HuH-7.5 (cell line): ENCODE measurements around the gene FBXW9.
"Not testable (repeated sequence)": the region's sequence is repeated elsewhere in the genome, so short reads cannot be mapped to it uniquely, and the experiment has no call there.

Experiments
- DNase-seq: peaks from one replicate; pipeline ENCODE4 v3.0.0; 2011; ENCODE audit warnings: low spot score

Gene FBXW9

DNA sequence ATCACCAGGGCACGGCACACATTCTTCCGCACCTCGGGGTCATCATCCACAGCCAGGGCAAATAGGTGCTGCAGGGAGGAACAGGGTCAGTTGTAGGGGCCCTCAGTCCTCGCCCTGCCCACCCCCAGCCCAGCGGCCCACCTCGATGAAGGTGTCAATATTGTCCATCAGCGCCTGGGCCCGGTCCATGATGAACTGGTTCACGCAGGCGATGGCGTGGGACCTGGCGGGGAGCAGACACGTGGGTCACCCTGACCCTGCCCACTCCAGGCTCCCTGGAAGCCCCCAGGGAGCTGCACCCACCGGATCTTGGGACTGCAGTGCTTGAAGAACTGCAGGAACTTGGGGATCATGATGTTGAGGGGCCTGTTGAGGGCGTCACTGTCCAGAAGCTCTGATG, 18.7 kb upstream of the FBXW9 start:
- no peak for DNase-seq

DNA sequence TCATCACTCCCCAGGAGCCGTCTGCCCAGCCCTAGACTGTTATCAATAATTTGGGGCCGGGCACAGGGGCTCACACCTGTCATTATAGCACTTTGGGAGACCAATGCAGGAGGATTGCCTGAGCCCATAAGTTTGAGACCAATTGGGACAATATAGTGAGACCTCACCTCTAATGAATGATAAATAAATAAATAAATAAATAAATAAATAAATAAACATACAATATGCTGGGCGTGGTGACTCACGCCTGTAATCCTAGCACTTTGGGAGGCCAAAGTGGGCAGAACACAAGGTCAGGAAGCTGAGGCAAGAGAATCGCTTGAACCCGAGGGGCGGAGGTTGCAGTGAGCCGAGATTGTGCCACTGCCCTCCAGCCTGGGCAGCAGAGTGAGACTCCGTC, 16.9 kb upstream of the FBXW9 start:
- not testable (repeated sequence) for DNase-seq

DNA sequence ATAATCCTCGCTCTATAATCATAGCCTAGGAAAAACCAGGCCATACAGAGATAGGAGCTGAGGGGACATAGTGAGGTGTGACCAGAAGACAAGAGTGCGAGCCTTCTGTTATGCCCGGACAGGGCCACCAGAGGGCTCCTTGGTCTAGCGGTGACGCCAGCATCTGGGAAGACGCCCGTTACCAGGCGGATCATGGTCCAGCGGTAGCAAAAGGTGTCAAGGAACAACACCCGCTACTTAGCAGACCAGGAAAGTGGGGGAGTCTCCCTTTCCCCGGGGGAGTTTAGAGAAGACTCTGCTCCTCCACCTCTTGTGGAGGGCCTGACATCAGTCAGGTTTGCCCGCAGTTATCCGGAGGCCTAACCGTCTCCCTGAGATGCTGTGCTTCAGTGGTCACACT, 15.6 kb upstream of the FBXW9 start:
- not testable (repeated sequence) for DNase-seq

DNA sequence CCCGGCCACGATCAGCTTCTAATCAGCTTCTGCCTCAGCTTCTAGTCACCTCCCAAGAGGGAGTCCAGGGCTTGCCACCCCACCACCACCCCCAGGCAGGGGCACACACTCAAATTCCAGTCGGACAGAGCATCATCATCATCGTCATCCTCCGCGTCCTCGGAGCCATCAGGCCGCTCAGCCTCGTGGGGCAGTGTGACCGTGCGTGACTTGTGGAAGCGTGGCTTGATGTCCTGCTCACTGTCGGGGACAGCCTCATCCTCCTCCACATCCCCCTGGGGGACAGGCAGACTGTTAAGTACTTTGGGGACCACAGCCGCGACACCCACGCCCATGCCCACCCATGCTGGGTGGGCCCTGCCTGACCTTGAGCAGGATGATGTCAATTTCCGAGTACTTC, 14.8 kb upstream of the FBXW9 start:
- DNase-seq: no peak

DNA sequence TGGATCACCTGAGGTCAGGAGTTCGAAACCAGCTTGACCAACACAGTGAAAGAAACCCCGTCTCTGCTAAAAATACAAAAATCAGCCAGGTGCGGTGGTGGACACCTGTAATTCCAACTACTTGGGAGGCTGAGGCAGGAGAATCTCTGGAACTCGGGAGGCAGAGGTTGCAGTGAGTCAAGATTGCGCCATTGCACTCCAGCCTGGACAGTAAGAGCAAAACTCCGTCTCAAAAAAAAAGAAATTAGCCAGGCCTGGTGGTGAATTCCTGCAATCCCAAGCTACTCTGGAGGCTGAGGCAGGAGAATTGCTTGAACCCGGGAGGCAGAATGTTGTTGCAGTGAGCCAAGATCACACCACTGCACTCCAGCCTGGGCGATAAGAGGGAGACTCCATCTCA, 12.2 kb upstream of the FBXW9 start:
- DNase-seq: no peak

DNA sequence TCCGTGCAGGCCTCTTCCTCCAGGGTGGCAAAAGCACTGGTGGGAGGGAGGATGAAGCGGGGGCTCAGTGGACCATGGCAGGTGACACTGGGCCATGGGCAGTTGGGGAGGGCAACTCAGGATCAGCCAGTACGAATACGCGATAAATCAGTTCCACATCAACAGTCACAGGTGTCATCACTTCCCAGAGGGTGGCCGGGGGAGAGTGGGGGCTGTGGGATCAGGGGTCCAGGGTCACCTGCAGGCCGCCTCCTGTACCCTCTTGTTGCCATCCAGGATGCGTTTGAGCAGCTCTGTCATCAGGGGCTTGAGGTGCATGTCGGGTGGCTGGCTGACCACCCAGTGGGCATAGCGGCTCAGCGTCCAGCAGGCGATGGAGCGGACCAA, 9.9 kb upstream of the FBXW9 start:
- no peak for DNase-seq

DNA sequence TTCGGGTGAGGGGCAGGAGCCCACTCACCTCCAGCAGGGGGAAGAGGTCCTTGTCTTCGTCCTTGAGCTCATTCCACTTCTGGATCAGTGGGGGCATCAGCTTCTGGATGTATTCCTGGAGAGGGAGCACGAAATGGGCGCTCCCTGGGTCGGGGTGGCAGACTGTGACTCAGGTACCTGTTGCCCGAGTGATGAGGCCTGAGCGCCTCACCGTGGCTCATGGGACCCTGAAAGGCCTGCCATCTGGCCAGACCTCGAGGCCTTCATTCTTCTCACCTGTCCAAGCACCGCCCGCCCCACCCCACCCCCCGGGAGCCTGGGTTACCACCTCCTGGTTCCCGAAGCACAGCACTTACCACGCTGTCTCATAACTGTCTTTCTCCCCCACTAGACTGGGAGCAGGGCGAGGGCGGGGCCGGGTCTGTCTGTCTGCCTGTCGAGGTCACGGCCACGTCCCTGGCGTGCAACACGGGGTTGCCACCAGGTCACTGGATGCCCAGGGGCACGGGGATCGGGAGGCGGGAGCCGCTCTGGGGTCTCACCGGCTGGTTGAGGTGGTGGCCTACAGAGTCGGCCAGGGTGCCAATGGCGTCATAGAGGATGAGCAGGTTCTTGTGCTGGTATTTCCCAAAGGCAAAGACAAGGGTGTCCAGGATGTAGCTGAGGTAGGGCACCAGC, 9.4 kb upstream of the FBXW9 start:
- DNase-seq: no peak

DNA sequence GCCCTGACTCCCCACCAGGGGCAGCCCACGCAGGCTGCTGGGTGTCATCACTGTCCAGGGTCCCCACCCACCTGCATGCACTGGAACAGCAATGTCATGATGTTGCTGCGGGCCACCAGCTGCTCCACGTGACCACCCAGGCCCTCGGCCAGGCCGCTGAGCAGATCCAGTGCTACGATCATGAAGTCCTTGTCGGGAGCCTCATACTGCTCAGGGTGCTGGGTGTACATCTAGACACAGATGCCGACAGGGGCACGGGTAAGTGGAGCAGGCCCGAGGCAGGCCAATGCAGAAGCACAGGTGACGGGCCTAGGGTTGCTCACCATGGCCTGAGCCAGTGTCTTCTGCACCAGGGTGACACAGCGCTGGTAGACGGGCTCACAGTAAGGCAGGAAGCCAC, 8.7 kb upstream of the FBXW9 start:
- no peak for DNase-seq

DNA sequence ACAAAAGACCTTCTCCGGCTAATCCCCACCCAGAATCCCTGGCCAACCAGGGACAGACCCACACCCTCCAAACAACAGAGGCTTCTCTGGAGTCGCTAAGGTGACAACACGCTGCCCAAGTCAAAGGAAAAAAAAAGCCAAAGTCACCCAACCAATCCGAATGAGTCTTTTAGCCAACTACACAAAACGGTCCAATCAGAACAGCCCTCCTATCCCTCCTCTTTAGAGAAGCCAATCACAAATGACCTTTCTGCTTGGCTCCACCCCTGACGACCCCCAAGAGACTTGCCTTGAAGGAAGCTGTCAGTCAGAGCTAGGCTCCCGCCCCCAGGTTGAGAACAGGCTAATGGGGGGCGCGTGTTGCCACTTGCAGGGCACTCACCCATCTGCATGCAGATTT, 6.6 kb upstream of the FBXW9 start:
- DNase-seq: peak; percentile 47

DNA sequence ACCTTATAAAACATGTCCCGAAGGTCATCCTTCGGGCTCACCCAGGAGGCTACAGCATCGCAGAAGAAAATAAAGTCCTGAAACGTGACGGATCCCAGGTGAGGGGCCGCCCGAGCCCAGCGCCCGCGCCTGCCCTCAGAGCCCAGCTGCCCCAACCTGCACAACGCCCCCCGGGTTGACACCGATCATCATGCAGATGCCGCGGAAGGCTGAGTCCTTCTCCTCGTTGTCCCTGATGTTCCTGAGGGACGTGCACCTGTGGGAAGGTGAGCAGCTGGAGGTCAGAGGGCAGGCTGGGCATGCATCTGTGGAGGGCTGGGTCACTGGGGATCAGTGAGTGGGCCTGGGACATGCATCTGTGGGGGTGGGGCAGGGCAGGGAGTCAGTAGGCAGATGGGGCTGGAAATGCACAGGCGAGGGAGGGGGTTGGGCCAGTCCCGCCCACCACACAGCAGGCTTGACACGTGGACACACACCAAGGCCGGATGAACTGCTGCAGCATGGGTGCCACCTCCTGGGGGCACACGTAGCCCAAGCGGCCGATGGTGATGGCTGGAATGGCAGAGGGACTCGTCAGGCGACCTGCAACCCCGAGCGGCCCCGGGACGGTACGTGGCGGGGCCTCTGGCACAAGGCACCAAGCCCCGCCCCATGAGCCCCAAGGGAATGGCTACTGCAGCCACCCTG, 5.3 kb upstream of the FBXW9 start:
- no peak for DNase-seq

DNA sequence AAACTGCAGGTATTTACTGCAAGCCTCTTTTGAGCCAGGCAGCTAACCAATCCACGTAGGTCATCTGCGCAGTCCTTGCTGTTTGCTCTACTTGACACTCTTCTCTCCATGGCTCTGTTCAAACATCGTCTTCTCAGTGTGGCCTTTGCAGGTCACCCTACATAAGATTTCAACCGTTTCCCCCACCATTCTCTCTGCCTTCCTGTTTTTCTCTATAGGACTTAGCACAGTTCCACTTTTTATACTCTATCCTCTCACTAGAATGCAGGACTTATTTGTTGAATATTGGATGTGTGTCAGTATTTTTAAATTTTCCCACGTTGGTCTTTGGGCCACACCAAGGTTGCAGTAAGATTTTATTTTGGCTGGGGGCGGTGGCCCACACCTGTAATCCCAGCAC, 1.7 kb upstream of the FBXW9 start:
- DNase-seq: no peak

DNA sequence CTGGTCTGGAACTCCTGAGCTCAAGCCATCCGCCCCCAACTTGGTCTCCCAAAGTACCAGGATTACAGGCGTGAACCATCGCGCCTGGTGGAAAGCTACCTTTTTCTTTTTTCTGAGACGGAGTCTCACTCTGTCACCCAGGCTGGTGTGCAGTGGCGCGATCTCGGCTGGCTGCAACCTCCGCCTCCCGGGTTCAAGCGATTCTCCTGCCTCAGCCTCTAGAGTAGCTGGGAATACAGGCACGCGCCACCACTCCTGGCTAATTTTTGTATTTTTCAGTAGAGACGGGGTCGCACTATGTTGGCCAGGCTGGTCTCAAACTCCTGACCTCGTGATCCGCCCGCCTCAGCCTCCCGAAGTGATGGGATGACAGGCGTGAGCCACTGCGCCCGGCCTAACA, 994 bp upstream of the FBXW9 start:
- DNase-seq: not testable (repeated sequence)

DNA sequence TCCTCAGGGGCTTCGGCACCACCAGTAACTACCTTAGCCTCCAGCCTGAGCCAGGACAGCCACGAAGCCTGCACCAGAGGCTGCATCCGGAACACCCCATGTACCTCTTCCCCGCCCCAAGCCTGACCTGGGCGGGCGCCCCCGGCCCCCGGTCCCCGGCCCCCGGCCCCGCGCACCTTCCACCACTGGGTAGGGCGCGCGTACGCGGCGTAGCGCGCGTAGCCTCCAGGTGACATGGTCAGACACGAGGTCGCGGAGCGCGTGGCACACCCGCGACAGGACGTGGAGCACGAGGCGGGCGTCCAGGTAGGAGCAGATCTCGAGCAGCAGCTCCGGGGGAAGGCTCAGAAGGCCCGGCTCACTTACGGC, 450 bp downstream of the FBXW9 start:
- DNase-seq: peak; percentile 45

DNA sequence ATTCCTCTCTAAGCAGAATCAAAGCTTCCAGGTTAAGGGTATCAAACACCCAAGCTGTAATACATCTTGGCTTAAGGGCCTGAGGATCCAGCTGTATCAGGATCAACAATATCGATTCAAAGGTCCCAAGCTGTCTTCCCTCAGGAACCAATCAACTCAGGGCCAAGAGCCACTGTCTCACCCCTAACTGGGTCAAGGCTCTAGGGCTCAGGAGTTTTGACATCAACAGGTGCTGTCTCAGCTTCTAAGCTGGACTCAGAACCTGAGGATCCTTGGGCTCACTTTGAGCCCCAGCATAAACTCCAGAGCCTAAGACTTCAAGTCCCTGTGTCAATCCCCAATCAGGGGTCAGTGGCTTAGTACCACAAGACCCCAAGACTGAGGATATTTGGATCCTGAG, 917 bp downstream of the FBXW9 start:
- no peak for DNase-seq

DNA sequence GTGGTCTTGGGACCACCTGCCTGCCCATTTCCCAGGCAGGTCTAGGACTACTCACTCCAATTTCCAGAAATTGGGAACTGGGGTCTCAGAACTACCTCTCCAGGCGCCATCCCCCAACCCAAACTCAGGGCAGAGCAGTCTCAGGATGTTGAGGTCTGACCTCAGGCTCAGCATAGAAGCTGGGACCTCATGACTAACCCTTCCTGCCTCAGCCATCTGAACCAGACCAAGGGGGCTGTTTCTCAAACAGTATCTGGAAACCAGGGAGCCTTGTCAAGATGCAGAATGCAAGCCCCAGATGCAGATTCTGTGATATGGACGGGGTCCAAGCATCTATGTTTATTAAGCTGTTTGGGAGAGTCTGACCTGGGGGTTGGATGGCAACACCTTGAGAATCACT, 1.3 kb downstream of the FBXW9 start:
- DNase-seq: no peak

DNA sequence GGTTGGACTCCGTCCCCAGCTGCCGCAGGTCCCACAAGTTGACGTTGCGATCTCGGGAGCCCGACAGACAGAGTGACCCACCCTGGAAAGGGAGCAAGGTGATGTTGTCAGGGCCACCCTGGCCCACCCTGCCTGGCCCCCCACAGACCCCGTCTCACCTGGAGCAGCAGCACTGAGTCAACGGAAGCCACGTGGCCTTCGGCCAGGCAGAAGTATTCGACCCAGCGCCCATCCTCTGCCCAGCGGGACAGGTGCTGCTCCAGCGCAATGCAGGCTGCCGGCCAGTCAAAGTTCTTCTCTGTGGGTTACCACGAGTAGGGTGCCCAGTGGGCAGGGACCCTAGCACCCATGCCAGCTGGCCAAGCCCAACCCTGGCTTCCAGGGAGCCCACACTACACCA, 1.8 kb downstream of the FBXW9 start:
- no peak for DNase-seq

DNA sequence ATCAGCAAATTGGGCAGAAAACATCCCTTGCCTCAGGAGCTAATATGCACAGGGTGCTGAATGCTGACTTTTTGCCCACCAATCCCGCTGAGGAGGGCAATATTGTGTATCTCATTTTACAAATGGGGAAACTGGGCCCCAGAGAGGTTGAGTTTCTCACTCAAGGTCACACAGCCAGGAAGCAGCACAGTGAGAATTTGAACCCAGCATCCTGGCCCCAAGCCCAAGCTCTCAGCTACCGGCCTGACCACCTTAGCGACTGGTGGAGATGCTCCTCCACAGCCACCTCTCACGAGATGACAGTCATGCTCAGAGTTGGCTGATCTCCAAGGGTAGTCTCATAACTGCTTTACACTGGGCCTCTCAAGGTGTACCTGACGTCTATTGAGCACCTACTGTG, 3.5 kb downstream of the FBXW9 start:
- DNase-seq: no peak

DNA sequence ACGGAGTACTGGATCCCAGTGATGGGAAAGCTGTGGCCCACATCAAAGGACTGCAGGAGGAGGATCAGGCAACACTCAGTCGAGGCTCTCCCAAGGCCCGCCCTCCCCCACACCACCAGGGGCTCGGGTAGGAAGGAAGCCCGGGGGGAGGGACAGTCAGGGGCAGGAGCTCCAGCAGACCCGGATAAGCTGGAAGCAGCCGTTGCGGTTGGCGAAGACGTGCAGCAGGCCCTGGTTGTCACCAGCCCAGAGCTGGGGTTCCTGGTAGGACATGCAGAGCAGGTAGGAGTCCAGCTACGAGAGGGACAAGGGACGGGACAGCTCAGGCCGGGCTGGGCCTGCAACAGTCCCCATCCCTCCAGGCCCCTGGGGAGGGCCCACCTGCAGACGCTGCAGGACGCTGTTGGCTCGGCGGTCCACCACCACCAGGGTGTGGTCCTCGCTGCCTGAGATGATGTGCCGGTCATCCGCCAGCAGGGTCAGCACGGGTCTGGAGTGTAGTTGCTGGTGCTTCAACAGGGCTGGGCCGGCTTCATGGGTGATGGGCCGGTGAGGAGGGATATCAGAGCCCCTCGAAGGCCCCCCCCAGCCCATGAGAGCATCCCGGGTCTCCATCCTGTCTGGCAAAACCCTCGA, 6.7 kb downstream of the FBXW9 start:
- DNase-seq: no peak

DNA sequence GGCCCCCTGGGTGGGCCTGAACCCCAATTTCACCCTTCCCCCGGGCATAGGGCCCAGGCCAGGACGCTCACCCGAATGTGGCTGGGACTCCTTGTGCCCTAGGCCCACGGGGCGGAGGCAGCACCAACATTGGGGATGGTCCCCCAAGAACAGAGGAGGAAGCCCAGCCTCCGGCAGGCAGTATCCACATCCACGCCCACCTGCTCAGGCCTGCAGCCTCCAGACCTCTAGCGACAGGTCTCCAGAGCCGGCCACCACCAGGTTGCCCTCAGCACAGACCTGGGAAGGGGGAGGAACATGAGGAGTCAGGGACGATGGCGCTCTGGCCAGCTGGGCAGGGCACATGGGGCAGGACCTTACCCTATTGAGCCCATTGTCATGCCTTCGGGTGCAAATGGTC, 7.4 kb downstream of the FBXW9 start:
- no peak for DNase-seq

DNA sequence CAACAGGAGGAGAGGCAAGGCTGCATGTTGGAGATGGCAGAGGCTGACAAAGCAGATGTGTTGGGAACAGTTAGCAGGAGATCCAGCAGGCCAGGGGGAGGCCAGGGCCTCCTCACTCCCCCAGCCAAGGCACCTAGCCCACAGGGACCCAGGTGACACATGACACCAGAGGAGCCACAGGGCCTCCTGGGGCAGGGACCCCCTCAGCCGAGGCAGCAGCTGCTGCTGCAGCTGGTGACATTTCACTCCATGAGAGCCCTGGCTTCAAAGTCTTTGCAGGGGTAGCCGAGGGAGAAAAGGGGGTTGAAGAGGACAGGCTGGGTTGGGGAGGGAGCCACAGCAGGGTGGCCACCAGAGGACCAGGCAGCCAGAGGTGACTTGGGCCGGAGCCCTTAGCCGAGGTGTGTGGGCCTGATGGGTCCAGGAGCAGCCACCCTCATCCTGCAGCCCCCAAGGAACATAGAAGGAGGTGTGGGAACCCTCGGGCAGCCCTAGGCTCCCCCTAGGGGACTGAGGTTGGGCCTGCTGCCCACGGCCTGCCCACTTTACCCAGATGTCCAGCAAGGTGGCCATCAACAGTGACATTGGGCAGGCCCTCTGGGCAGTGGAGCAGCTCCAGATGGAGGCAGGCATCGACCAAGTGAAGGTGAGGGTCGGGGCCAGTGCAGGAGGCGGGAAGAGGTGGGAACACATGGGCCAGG, 8.8 kb downstream of the FBXW9 start, which contains the start of gene GNG14:
Gene GNG14 (plus strand): TSS at position 503 of the 701 bp plus-strand sequence. CDS start 51 bp downstream, at position 554.
- DNase-seq: no peak

DNA sequence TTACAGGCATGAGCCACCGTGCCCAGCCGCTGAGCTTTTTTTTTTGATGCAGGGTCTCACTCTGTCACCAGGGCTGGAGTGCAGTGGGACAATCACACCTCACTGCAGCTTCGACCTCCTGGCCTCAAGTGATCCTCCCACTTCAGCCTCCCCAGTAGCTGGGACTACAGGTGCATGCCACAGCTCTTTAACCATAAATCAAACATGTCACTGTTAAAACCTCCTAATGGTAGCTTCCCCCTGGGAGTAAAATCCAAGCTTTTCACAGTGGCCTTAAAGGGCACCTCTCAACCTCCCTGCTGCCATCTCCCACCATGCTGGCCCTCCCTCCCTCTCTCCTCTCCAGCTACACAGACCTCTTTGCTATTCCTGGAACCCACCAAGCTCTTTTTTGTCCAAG, 10.6 kb downstream of the FBXW9 start:
- no peak for DNase-seq

DNA sequence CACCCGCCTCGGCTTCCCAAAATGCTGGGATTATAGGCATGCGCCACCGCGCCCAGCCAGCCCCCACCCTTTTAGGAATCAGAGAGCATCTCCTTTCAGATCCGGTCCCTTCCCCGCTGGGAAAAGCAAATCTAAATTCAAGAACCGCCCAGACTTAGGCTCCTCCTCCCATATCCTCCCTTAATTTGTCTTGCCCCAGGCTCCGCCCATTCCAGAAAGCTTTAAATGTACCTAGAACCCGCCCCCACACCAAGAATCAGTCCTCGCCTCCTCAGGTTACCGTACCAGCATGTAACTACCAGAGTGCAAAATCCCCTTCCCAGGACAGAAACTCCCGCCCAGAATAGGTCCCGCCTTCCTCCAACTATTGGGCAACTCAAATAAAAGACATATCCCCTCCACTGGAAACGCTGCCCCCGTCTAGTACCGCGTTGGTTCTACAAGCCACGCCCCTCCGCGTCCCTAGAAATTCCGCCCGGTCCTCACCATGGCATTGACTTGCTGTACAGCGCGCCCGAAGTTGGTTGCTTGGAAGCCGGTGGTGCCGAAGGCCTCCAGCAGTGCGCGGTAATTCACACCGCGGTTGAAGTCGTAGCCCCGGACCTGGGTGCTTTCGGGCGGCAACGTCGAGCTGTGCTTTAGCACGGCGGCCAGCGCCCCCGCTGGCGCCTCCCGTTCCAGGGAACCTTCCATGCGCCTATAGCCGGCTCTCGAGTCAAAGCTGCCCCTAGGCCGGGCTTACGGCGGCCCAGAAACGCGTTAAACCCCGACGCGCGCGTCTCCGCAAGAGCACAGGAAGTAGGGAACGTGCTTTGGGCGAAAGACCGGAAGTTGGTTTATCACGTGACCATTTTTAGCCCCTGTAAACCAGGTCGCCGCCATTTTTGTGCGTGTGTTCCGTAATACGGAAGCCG, 15.1 kb downstream of the FBXW9 start, which contains the start of gene DHPS:
Gene DHPS (minus strand): TSS at position 807 of the 914 bp plus-strand sequence. CDS start 114 bp downstream, at position 693.
- DNase-seq: peak; percentile 95
